WI38 (cell line): Measurements from ENCODE around the gene WNK2.

ENCODE experiments used
- H3K4me3 ChIP-seq: 2 replicates; pipeline ENCODE4 v1.5.1; 2011; ENCODE audit warnings: low read depth, mild to moderate bottlenecking, control low read depth, low read length
- TF ChIP-seq, protein P1 (sequence below): IDR thresholded peaks from 2 replicates; pipeline ENCODE4 v1.5.1; 2012; ENCODE audit warnings: low read depth, mild to moderate bottlenecking, control low read depth, low read length

The WNK2 gene

DNA sequence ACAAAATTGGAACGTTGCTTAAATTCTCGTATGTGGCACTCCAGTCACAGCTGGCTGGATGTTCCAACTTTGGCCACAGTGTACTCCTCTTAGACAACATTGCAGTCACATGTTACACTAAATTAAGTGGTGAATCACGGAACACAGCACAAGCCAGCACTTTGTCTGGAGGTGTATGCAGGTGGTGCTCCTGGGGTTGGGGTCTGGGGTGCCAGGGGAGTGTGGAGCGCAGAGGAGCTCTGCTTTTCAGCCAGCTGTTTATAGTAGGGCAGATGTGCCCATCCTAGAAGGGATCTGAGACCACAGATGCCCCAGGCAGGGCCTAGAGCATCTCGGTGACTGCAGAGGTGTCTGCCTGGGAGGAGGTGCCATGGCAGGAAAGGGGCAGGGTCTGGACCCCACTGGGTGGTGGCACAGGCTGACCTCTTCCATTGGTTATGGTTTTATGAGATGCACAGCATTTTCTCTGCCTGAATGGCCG lies 82.6 kb downstream of the WNK2 start:
- no peak overlapping the region for H3K4me3 ChIP-seq
- TF ChIP-seq, protein P1, sequence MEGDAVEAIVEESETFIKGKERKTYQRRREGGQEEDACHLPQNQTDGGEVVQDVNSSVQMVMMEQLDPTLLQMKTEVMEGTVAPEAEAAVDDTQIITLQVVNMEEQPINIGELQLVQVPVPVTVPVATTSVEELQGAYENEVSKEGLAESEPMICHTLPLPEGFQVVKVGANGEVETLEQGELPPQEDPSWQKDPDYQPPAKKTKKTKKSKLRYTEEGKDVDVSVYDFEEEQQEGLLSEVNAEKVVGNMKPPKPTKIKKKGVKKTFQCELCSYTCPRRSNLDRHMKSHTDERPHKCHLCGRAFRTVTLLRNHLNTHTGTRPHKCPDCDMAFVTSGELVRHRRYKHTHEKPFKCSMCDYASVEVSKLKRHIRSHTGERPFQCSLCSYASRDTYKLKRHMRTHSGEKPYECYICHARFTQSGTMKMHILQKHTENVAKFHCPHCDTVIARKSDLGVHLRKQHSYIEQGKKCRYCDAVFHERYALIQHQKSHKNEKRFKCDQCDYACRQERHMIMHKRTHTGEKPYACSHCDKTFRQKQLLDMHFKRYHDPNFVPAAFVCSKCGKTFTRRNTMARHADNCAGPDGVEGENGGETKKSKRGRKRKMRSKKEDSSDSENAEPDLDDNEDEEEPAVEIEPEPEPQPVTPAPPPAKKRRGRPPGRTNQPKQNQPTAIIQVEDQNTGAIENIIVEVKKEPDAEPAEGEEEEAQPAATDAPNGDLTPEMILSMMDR, result no peak

DNA sequence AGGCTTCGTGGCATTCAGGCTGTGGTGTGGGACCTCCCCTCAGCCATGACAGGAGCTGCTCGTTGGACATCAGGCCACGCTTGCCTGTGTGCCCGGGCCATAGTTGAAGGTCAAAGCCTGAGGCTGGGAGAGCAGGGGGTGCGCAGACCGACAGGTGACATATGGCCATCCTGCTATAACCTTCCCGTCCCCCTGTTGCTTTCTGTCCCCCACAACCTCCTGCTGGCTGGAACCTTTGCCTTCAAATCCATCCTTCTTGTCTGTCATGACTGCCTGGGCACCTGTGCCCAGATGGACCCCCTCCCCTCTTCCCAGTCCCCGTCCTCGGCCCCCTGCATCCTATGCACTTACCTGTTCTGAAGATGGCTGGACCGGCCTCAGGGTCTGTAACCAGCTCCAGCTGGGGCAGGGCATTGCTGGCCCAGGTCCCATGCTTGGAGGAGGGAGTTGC lies 83.2 kb downstream of the WNK2 start:
- no peak overlapping the region for H3K4me3 ChIP-seq
- TF ChIP-seq, protein P1, result no peak

DNA sequence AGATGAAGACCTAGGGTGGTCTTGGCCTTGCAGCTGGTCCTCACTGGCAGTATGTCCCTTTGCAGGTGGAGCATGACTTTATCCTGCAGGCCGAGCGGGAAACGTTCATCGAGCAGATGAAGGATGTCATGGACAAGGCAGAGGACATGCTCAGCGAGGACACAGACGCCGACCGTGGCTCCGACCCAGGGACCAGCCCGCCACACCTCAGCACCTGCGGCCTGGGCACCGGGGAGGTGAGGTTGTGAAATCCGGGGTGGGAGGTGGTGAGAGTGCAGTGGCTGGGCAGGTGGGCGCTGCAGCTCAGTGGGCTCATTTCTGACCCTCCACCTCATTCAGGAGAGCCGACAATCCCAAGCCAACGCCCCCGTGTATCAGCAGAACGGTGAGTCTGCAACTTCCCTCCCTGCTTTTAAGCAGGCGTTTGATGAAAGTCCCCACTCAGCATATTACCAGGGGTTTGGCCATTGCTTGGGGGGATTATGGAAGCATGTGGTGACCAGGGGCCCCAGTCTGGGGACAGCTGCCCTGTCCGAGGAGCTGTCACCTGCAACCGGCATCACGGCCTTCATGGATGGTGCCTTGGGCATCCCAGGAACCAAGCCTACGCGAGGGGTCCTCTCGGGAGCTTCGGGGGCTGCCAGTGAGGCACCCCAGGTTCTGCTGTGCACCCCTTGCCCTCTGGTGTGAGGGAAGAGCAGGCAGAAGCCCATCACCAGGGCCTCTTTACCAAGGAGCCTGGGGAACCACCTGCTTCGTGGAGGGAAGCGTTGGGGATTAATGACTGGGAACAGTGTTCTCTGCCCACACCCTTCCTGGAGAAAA lies 84.0 kb downstream of the WNK2 start:
- TF ChIP-seq, protein P1, result no peak
- H3K4me3 ChIP-seq, result no peak overlapping the region

DNA sequence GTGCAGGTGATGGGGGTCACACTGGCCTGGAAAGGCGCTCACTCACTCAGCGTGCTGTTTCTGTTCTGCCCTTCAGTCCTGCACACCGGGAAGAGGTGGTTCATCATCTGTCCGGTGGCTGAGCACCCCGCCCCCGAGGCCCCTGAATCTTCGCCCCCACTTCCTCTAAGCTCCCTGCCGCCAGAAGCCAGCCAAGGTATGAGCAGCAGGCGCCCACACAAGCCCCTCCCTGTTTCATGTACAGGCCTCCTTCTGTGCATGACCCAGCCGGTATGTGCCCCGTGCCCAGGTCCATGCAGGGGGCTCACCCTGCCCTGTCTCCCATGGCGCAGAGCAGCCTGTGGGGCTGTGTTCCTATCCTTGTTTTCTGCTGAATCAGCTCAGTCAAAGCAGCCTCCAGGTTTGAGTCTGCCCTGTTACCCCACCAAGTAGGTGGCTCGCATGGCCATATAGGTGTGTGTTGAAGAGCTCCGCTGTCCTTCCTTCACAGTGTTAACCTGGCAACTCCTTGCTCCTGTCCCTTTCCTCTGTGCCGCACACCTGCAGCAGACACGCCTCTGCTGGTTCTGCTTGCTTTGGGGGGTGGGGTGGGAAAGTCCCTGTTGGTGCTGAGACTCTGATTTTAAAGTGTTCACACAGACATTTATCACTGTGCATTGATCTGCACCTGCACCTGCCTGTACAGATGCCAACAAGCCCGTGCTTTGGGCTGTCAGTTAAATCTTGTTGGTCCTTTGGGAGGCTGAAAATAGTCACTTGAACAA lies 84.8 kb downstream of the WNK2 start:
- H3K4me3 ChIP-seq, result no peak overlapping the region
- TF ChIP-seq, protein P1, result no peak

DNA sequence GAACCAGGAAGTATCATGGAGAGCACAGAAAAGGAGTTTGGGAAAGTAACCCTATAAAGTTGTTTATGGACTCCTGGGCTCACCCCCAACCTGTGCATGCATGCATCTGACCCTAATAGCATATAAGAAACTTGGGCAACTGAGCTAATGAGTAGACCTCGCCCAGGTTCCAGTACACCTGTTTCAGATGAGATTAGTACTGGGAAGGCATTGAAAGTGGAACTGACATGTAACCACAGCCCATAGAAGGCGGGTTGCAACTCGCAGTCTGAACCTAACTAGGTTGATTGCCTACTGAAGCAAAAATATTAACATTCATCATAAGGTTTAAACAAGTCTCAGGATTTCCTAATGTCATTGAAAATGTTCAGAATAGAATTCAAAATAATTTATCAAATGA lies 87.0 kb downstream of the WNK2 start:
- TF ChIP-seq, protein P1, result no peak
- no peak overlapping the region for H3K4me3 ChIP-seq

DNA sequence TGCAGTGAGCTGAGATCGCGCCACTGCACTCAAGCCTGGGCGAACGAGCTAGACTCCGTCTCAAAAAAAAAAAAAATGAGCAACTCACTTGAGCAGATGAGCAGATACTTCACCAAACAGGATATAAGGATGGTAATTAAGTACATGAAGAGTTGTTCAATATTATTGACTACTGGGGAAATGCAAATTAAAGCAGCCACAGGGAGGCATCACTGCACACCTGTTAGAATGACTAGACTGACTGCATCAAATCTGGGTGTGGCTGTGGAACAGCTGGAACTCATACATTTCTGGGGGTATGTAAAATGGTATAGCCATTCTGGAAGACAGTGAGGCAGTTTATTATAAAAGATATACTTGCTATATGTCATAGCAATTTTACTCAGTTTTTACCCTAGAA lies 93.0 kb downstream of the WNK2 start:
- TF ChIP-seq, protein P1, result no peak
- H3K4me3 ChIP-seq, result no peak overlapping the region

DNA sequence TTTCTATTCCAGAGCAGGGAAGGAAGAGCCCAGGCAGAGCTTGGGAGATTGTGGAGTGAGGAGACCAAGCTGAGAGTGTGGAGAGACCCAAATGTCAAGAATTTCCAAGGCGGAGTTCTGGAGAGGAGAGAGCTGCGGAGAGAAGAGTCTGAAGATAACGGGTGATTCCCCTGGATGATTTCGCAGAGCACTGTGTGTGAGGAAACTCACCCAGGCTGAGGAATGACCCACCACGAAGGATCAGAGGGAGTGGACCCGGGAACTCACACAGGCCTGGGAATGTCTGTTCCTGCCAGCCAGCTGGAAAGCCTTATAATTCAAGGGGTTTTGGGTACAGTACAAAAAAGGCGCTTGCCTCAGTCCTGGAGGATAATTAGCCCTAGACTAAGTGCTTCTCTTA lies 94.2 kb downstream of the WNK2 start:
- H3K4me3 ChIP-seq, result no peak overlapping the region
- TF ChIP-seq, protein P1, result no peak
